Activated CD4-positive, CD25-positive, alpha-beta regulatory T cell (primary cell): Measurements from ENCODE around the gene SERTAD3.

Experiments
- DNase-seq, 4 experiments: peaks; one replicate each; lab custom pipeline; 2025; lab: John Stamatoyannopoulos, UW

Gene SERTAD3

GRCh38 chr19:40425450-40426287 lies 18.5 kb downstream of the SERTAD3 start, which contains the start of gene SERTAD1:
Gene SERTAD1, minus strand, starts transcription at chr19:40425992. Its CDS starts 2,446 bp downstream, at chr19:40423546.
- peak; percentile 99 to 100 (median 99) for DNase-seq

- DNase-seq: no peak
These were observed 19.3 kb downstream of the SERTAD3 start for GRCh38 chr19:40424637-40425449.

GRCh38 chr19:40423938-40424337 lies 20.2 kb downstream of the SERTAD3 start:
- DNase-seq: no peak

- DNase-seq: no peak
These were observed 21.2 kb downstream of the SERTAD3 start for GRCh38 chr19:40422748-40423566.

GRCh38 chr19:40421993-40422747 lies 22.0 kb downstream of the SERTAD3 start:
- no peak for DNase-seq

- peak; percentile 51 to 68 (median 66) for DNase-seq
These were observed 23.1 kb downstream of the SERTAD3 start for GRCh38 chr19:40420766-40421765.

- no peak for DNase-seq
These were observed 23.7 kb downstream of the SERTAD3 start for GRCh38 chr19:40420451-40420765.

- DNase-seq: no peak
These were observed 24.4 kb downstream of the SERTAD3 start for GRCh38 chr19:40419780-40420179.

- no peak for DNase-seq
These were observed 25.0 kb downstream of the SERTAD3 start for GRCh38 chr19:40419066-40419612.

- no peak for DNase-seq
These were observed 26.1 kb downstream of the SERTAD3 start for GRCh38 chr19:40418040-40418439.

- no peak for DNase-seq
These were observed 26.5 kb downstream of the SERTAD3 start for GRCh38 chr19:40417643-40417981.

- DNase-seq: no peak
These were observed 27.1 kb downstream of the SERTAD3 start for GRCh38 chr19:40416918-40417642.

- no peak for DNase-seq
These were observed 28.4 kb downstream of the SERTAD3 start for GRCh38 chr19:40415768-40416167.

GRCh38 chr19:40414542-40415535 lies 29.3 kb downstream of the SERTAD3 start:
- no peak for DNase-seq

GRCh38 chr19:40413291-40413845 lies 30.8 kb downstream of the SERTAD3 start, which contains the start of gene PRX:
Gene PRX, minus strand, starts transcription at chr19:40413378. Its CDS starts 5,446 bp downstream, at chr19:40407932.
- DNase-seq: no peak

GRCh38 chr19:40412866-40413265 lies 31.3 kb downstream of the SERTAD3 start:
- no peak for DNase-seq

GRCh38 chr19:40411958-40412499 lies 32.1 kb downstream of the SERTAD3 start:
- DNase-seq: no peak
